ENCODE data around the gene ELOVL1.

ELOVL1 gene

DNA sequence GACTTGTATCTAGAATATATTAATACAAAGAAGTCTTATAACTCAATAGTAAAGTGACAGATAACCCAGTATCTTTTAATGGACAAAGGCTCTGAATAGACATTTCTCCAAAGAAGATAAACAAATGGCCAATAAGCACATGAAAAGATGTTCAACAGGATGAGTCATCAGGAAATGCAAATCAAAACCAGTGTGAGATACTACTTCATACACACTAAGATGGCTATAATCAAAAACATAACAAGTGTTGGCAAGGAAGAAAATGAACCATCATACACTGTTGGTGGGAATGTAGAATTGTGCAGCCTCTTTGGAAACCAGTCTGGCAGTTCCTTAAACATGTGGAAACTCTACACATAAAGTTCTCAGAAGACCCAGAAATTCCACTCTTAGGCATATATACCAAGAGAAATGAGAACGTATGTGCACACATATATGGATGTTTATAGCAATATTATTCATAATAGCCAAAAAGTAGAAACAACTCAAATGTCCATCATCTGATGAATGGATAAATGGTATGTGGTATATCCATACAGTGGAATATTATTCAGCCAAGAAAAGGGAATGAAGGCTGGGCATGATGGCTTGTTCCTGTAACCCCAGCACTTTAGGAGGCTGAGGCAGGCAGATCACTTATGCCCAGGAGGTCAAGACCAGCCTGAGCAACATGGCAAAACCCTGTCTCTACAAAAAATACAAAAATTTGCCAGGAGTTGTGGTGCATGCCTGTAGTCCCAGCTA is 40.1 kb downstream of the ELOVL1 start:
- DNase-seq (ENCODE audit: low read depth in 2 of 2): no peak

DNA sequence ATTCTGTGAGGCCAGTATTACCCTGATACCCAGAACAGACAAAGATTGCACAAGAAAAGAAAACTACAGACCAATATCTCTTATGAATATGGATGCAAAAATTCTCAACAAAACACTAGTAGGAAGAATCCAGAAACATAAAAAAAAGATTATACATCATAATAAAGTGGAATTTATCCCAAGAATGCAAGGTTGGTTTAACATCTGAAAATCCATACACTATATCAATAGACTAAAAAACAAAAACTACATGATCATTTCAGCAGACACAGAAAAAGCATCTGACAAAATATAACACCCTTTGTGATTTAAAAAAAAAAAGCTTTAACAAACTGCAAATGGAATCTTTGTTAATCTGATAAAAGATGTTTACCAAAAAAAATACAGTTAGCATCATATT is 42.4 kb downstream of the ELOVL1 start:
- DNase-seq (ENCODE audit: low read depth in 2 of 2): no peak

DNA sequence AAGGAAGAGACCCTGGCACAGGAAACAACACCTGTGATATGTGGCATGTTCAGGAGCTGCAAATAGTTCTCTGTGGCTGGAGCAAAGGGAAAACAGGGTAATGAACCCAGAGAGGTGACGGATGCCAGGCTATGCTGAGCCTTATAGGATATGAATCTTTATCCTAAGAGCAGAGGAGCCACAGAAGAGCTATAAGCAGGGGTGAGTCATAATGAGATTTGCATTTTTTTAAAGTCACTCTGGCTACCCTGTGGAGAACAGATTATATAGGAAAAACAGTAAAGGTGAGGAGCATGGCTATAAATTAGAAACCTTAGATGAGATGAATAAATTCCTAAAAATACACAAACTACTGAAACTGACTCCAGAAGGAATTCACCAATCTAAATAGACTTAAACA is 43.0 kb downstream of the ELOVL1 start:
- no peak for DNase-seq (ENCODE audit: low read depth in 2 of 2)

DNA sequence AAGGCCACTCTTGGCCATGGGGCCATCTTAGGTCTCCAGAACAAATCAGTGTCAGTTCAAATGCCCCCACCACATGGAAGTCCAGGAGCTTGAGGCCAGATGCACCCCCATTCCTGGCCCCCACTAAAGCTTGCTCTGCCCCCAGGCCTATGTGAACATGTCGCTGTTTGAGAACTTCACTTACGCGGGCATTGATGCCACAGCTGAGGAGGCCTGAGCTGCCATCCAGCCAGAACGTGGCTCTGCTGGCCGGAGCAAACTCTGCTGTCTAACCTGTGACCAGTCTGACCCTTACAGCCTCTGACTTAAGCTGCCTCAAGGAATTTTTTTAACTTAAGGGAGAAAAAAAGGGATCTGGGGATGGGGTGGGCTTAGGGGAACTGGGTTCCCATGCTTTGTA is 45.3 kb downstream of the ELOVL1 start:
- DNase-seq (ENCODE audit: low read depth in 2 of 2): no peak

DNA sequence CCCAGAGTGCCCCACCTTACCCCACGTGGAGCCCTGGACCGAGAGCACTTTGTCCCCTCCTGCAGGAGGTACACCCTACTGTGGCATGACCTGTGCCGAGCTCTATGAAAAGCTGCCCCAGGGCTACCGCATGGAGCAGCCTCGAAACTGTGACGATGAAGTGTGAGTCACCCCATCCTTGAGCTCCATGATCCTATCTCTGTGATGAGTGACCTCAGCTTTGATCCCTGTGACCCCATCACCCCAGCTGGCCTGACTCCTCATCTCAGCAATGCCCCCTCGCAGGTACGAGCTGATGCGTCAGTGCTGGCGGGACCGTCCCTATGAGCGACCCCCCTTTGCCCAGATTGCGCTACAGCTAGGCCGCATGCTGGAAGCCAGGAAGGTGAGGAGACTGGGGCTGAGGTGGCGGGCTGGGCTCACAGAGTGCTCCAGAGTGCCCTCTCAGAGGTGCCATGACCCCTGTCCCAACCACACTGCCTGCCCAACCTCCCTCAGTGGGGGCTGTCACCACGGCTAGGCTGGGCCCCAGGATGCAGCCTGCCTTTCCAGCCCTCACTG is 46.4 kb downstream of the ELOVL1 start:
- DNase-seq (ENCODE audit: low read depth in 2 of 2): no peak

DNA sequence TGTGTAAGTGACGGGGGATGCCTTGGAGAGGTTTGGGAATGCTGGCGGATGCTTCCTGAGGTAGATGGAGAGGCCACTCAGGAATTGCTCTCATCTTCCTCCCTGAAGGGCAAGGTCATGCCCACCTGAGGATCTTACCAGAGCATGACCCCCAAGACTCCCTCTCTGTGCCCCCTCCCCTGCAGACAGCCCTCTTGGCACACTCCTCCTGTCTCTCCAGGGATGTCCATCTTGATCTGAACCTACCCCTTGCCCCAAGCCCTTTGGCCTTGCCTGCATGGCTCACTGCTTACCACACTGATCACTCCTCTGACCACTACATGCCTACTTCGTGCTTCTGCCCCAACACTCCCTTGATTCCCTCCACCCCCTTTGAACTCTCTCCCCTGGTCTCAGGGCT is 48.0 kb downstream of the ELOVL1 start:
- no peak for DNase-seq (ENCODE audit: low read depth in 2 of 2)

DNA sequence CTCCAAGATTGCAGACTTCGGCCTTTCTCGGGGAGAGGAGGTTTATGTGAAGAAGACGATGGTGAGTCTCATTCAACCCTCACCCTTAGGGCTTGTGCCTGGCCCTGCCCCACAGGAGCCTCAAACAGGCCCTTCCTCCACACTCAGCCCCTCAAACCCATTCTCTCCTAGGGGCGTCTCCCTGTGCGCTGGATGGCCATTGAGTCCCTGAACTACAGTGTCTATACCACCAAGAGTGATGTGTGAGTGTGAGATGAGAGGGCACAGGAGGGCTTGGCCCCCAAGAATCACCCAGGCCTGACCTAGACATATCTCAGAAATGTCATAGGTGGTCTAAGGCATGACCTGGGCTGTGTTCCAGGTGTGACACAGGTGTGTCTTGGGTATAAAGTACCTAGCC is 48.5 kb downstream of the ELOVL1 start:
- DNase-seq (ENCODE audit: low read depth in 2 of 2): no peak

DNA sequence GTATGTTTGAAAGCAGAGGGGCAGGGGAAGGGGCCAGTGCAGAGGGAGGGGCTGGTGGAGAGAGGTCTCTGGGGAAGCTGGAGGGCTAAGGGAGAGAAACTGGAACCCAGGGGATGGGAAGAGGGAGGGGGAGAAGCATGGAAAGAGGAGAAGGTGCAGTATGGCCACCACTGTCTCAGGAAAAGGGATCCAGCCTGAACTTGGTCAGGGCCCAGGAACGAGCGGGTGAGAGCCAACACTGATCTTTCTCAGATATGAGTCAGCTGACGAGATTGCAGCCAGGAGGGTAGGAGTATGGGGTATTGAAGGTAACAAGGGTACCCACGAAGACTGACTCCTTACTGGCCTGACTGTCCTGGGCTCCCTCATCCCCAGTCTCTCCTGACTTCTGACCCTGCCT is 49.0 kb downstream of the ELOVL1 start:
- no peak for DNase-seq (ENCODE audit: low read depth in 2 of 2)

DNA sequence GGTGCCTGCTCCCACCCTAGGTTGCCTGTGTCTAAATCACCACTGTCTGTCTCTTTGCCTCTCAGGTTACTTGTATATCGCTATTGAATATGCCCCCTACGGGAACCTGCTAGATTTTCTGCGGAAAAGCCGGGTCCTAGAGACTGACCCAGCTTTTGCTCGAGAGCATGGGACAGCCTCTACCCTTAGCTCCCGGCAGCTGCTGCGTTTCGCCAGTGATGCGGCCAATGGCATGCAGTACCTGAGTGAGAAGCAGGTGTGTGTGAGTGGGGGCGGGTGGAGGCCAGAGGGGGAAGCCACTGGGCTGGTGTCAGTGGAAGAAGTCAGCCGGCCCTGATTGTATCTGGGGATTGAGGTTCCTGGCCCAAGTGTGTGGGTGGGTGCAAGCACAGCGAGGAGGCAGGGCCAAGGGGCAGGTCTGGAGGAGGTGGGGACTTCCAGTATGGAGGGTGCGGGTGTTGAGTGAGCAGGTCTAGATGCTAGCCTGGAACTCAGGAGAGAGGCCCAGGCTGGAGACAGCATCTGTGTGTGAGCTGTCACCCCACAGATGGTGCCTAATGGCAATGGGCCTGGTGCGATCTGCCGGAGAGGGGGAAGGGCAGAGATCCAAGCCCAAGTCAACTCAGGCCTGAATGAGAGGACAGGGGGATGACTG is 49.9 kb downstream of the ELOVL1 start:
- DNase-seq (ENCODE audit: low read depth in 2 of 2): no peak

DNA sequence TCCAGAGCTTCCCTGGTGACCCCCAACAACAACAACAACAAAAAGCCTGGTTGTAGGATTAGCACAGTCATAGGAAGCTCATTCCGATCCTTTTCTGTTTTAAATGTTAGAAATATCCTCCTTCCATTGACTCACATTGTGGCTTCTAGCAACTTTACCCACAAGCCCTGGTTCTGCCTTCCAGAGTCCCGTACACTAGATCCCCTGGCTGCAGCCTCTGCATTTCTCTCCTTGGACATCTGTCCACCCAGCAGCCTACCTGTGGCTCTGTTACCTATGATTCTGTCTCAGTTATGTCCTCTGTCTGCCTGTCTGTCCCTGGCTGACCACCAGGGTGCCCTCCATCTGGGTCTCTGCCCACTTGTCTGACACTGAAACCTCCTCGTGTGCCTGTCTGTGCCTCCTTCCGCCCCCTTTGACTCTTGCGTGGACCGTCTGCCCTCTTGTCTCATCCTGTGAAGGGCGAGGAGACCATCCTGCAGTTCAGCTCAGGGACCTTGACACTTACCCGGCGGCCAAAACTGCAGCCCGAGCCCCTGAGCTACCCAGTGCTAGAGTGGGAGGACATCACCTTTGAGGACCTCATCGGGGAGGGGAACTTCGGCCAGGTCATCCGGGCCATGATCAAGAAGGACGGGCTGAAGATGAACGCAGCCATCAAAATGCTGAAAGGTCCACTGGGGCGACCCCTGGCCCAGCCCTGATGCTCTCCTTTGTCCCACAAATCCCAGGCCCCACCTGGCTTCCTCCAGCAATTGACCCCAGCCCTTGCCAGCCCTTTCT is 50.9 kb downstream of the ELOVL1 start:
- no peak for DNase-seq (ENCODE audit: low read depth in 2 of 2)

DNA sequence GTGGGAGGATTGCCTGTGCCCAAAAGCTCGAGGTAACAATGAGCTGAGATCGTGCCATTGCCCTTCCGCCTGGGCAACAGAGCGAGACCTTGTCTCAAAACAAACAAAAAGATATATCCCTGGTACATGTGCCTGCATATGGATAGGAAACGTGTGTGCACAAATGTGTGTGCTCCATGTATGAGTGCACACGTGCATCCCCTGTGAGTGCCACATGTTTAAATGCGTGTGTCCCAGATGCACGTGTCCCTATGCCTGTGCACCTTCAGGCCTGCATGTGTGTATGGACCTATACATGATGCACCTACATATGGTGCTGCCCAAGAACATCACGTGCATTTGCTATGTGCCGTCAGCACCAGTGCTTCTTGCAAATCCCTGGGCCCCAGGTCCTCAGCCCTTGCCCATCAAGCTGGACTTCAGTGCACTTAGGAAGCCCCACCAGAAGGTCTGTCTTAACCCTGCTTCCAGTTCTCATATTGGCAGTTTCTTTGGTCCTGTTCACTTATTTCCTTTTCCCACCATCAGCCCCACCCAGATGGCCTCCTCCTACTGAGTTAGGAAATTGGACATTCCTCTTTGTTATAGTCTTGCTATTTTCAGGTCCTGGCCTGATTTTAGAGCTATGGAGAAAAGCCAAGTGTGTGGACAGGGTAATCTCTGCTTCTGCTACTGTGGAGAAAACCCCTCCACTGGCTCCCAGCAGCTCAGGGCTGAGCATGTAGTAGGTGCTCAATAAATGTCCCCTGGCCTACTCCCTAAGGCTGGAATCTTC is 51.7 kb downstream of the ELOVL1 start:
- DNase-seq (ENCODE audit: low read depth in 2 of 2): no peak

DNA sequence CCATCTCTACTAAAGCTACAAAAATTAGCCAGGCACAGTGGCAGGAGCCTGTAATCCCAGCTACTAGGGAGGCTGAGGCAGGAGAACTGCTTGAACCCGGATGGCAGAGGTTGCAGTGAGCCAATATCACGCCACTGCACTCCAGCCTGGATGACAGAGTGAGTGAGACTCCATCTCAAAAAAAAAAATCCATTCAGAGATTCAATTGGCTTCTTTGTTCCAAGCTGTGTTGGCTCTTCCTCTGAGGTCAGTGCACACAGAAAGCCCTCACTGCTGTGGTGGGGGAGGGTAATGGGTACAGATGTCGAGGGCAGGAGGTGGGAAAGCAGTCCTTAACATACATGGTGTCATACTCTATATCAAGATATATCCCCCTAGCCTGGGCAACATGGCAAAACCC is 52.3 kb downstream of the ELOVL1 start:
- no peak for DNase-seq (ENCODE audit: low read depth in 2 of 2)

DNA sequence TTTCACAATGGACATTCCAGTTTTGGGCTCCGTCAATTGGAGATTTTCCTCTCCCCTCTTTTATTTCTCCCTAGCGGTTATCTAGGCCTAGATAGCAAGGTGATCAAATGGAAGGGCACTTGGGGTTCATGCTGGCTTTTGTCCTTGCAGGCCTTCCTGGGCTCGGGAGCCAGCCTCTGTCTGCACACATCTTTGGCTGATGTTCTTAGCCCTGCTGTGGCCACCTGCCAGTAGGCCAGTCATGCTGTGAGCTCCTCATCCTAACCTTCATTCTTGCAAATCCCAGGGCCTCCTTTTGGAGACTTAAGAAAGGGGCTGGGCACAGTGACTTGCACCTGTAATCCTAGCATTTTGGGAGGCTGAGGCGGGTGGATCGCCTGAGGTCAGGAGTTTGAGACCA is 53.6 kb downstream of the ELOVL1 start:
- DNase-seq (ENCODE audit: low read depth in 2 of 2): no peak

DNA sequence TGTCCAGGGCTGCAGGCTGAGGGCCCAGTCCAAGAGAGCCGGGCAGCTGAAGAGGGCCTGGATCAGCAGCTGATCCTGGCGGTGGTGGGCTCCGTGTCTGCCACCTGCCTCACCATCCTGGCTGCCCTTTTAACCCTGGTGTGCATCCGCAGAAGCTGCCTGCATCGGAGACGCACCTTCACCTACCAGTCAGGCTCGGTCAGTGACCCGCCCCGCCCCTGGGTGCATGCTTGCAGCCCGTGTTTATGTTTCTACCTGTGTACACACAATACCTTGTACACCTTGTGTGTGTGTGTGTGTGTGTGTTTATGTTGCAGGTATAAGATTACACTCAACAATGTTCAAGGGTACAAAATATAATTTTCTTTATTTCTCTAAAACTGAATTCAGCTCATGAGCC is 54.0 kb downstream of the ELOVL1 start:
- DNase-seq (ENCODE audit: low read depth in 2 of 2): no peak

Data from stimulated activated CD8-positive, alpha-beta memory T cell treated with anti-CD3 and anti-CD28 coated beads, Interleukin-2, amount 100 ng/mL, for 48 hours (primary cell).